ENCODE measurements around the gene LORICRIN.
"Not testable (repeated sequence)": the region's sequence is repeated elsewhere in the genome, so short reads cannot be mapped to it uniquely, and the experiment has no call there.

The LORICRIN gene

GRCh38 chr1:153227810-153228209, 31.7 kb upstream of the LORICRIN start (continued):
- no peak for TF ChIP-seq ZNF514 (tag by site-specific recombination; IDR thresholded peaks at IDR 0.05)
- no peak for TF ChIP-seq ZNF266 (tag by site-specific recombination; IDR thresholded peaks at IDR 0.05; ENCODE audit: low read depth)

GRCh38 chr1:153228491-153228890, 31.0 kb upstream of the LORICRIN start:
- POLR2A ChIA-PET = no interaction called here

GRCh38 chr1:153229076-153229829, 30.2 kb upstream of the LORICRIN start:
- TF ChIP-seq CTCF (tag by site-specific recombination; IDR thresholded peaks at IDR 0.05) (0 out of 2 replicates have a peak, but pooled peaks have one; percentile 15), ZNF654 (tag by site-specific recombination; IDR thresholded peaks at IDR 0.05; ENCODE audit: low read depth) (peak; percentile 35; the same call in 1 of the 2 replicates)
- H3K4me3 ChIP-seq (ENCODE audit: low read depth, low read length); H3K36me3 ChIP-seq (ENCODE audit: control insufficient read depth in 2 of 2, insufficient read depth in 1 of 2, low read length in 2 of 2); H3K27ac ChIP-seq (ENCODE audit: extremely low read depth, low read depth, low read length); H3K9me3 ChIP-seq (ENCODE audit: control insufficient read depth, insufficient read depth, low read depth, low read length); POLR2A ChIA-PET; H3K4me1 ChIP-seq (ENCODE audit: control insufficient read depth, insufficient read depth, low read length): not testable (repeated sequence)
- CTCF ChIA-PET = interaction anchor here (0.6 to 3.7 kb wide), 23 partner anchors 8 to 1759 kb away, joined by 3 to 24 read pairs (median 4); no protein-coding TSS in a partner anchor

More at GRCh38 chr1:153228491-153228890, 31.0 kb upstream of the LORICRIN start:
- Histone ChIP-seq H3K9me3 (ENCODE audit: control insufficient read depth, insufficient read depth, low read depth, low read length) (no peaks in the 10 kb centered on the region), H3K36me3 (ENCODE audit: control insufficient read depth in 2 of 2, insufficient read depth in 1 of 2, low read length in 2 of 2) (no peaks in the 10 kb centered on the region), H3K4me3 (ENCODE audit: low read depth, low read length) (no peak overlapping the region), H3K4me1 (ENCODE audit: control insufficient read depth, insufficient read depth, low read length) (no peaks in the 10 kb centered on the region), H3K27ac (ENCODE audit: extremely low read depth, low read depth, low read length) (no peak overlapping the region)
- CTCF ChIA-PET = interaction anchor here (0.6 to 3.7 kb wide), 21 partner anchors 9 to 583 kb away, joined by 3 to 24 read pairs (median 5); no protein-coding TSS in a partner anchor
- TF ChIP-seq ZNF561 (tag by site-specific recombination; IDR thresholded peaks at IDR 0.05; ENCODE audit: borderline replicate concordance) = no peak
- TF ChIP-seq HOXD13 (CRISPR knock-in tag; IDR thresholded peaks at IDR 0.05; ENCODE audit: borderline replicate concordance) = no peak
- TF ChIP-seq ZNF354C (tag by site-specific recombination; IDR thresholded peaks at IDR 0.05; ENCODE audit: borderline replicate concordance, low read depth) = no peak
- TF ChIP-seq ZNF37A (tag by site-specific recombination; IDR thresholded peaks at IDR 0.05) = no peak
- no peak for TF ChIP-seq ZSCAN30 (tag by site-specific recombination; IDR thresholded peaks at IDR 0.05)
- TF ChIP-seq HOXA7 (CRISPR knock-in tag; IDR thresholded peaks at IDR 0.05; ENCODE audit: borderline replicate concordance) = no peak
- no peak for TF ChIP-seq ZNF26 (tag by site-specific recombination; IDR thresholded peaks at IDR 0.05)
- no peak for TF ChIP-seq ZNF114 (tag by site-specific recombination; IDR thresholded peaks at IDR 0.05)
- no peak for TF ChIP-seq INSM2 (tag by site-specific recombination; IDR thresholded peaks at IDR 0.05)
- no peak for TF ChIP-seq RBAK (tag by site-specific recombination; IDR thresholded peaks at IDR 0.05)
- no peak for TF ChIP-seq ZNF449 (tag by site-specific recombination; IDR thresholded peaks at IDR 0.05)

All from HEK293 (cell line).